NB4 (cell line): ENCODE data around the gene CDC20.

ENCODE experiments used
- CTCF ChIP-seq: IDR thresholded peaks from one replicate; pipeline ENCODE4 v1.5.1; 2012; ENCODE audit warnings: low read depth, low read length
- POLR2A ChIP-seq: IDR thresholded peaks from 2 replicates; pipeline ENCODE4 v1.6.1; 2011; ENCODE audit warnings: mild to moderate bottlenecking; ENCODE audit not compliant: insufficient read length; ENCODE audit errors: extremely low read depth

- TF ChIP-seq CTCF (no peak), POLR2A (no peak)
Measured at GRCh38 chr1:43354936-43355335, 3.8 kb upstream of the CDC20 start.
